Memory B cell (primary cell): ENCODE measurements around the gene MORN5.

Experiments used
- ATAC-seq: fragments of 150-1000 bp; cut with Tn5 transposase; 2 replicates; pipeline ENCODE4 v1.10.0; 2021; ENCODE audit warnings: low read depth, mild to moderate bottlenecking, moderate library complexity
- DNase-seq, 2 donors: peaks; one replicate each; pipeline ENCODE4 v3.0.0; 2022; ENCODE audit warnings: low spot score in 2 of 2
- H3K27ac Mint-ChIP-seq: one replicate; pipeline ENCODE4 v1.8.0; 2022; ENCODE audit warnings: mild to moderate bottlenecking, moderate library complexity, mixed read lengths
- H3K27me3 Mint-ChIP-seq: one replicate; pipeline ENCODE4 v1.8.0; 2022; ENCODE audit warnings: mixed read lengths
- H3K36me3 Mint-ChIP-seq: one replicate; pipeline ENCODE4 v1.8.0; 2022; ENCODE audit warnings: mild to moderate bottlenecking, mixed read lengths
- H3K4me1 Mint-ChIP-seq: one replicate; pipeline ENCODE4 v1.8.0; 2022; ENCODE audit warnings: mixed read lengths
- H3K4me3 Mint-ChIP-seq: one replicate; pipeline ENCODE4 v1.8.0; 2022; ENCODE audit warnings: mild to moderate bottlenecking, moderate library complexity, mixed read lengths
- H3K9me3 Mint-ChIP-seq: one replicate; pipeline ENCODE4 v1.8.0; 2022; ENCODE audit warnings: mixed read lengths

MORN5 gene

DNA sequence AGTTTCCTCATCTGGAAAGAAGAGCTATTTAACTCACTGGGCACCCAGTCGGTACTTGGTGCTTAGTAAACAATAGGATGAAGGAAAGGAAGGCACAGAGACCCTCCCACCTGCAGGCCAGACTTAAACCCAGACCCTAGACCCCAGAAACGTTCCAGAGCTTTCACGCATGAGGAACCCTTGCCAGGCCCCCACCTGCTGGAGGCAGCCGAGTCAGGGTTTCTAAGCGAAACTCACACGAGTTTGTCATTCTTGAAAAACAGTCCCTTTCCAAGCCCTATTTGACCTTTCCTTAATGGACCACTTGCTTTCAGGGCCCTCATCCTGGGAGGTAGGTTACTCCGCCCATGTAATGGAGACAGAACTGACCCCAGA, 30.8 kb upstream of the MORN5 start:
- H3K4me1 Mint-ChIP-seq: peaks cover 8% of the 10 kb centered on the region
- peaks cover 37% of the 10 kb centered on the region for H3K27me3 Mint-ChIP-seq
- ATAC-seq (no peak), DNase-seq (no peak)
- H3K9me3 Mint-ChIP-seq: no peaks in the 10 kb centered on the region
- no peak overlapping the region for H3K27ac Mint-ChIP-seq
- H3K36me3 Mint-ChIP-seq: peaks cover 2% of the 10 kb centered on the region
- H3K4me3 Mint-ChIP-seq: no peak overlapping the region

DNA sequence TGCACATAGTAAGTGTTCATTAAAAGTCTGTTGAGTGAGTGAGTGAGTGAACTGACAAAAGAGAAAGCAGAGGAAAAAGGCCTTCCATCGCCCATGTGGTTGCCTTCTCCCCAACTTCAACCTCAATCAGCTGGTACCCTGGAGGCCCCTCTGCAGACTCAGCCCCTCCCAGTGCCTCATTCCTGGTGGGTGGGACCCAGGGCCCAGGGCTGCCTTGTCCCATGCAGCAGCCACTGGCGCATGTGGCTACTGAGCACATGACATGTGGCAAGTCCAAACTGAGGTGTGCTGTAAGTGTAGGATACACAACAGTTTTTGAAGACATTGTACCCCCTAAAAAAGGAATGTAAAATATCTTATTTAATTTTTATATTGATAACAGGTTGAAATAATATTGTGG, 29.7 kb upstream of the MORN5 start:
- H3K27ac Mint-ChIP-seq: no peak overlapping the region

DNA sequence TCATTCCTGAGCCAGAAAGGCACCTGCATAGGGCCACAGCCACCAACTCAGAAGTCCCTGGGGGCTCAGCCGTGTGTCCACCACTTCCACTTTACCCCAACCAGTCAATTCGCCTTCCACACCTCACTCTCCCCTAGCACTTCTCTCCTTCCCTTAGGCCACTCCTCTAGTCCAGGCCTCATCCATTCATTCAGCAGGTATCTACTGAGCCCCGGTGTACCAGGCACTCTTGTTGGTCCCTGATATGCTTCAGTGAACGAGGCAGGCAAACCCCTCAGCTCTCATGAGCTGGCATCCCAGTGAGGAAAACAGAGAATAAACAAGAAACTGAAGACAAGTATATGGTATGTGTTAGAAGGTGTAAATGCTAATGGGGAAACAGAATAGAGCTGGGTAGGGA, 28.9 kb upstream of the MORN5 start:
- peaks cover 23% of the 10 kb centered on the region for H3K27me3 Mint-ChIP-seq
- no peak overlapping the region for H3K27ac Mint-ChIP-seq
- H3K36me3 Mint-ChIP-seq: peaks cover 2% of the 10 kb centered on the region
- peaks cover 4% of the 10 kb centered on the region for H3K4me1 Mint-ChIP-seq
- H3K4me3 Mint-ChIP-seq: no peak overlapping the region
- no peak for DNase-seq
- H3K9me3 Mint-ChIP-seq: no peaks in the 10 kb centered on the region
- ATAC-seq: no peak

More for the DNA sequence above, 29.7 kb upstream of the MORN5 start:
- H3K27me3 Mint-ChIP-seq: peaks cover 29% of the 10 kb centered on the region
- no peak for ATAC-seq
- H3K9me3 Mint-ChIP-seq: no peaks in the 10 kb centered on the region
- peaks cover 2% of the 10 kb centered on the region for H3K36me3 Mint-ChIP-seq
- H3K4me1 Mint-ChIP-seq: peaks cover 7% of the 10 kb centered on the region
- DNase-seq: no peak
- no peak overlapping the region for H3K4me3 Mint-ChIP-seq

DNA sequence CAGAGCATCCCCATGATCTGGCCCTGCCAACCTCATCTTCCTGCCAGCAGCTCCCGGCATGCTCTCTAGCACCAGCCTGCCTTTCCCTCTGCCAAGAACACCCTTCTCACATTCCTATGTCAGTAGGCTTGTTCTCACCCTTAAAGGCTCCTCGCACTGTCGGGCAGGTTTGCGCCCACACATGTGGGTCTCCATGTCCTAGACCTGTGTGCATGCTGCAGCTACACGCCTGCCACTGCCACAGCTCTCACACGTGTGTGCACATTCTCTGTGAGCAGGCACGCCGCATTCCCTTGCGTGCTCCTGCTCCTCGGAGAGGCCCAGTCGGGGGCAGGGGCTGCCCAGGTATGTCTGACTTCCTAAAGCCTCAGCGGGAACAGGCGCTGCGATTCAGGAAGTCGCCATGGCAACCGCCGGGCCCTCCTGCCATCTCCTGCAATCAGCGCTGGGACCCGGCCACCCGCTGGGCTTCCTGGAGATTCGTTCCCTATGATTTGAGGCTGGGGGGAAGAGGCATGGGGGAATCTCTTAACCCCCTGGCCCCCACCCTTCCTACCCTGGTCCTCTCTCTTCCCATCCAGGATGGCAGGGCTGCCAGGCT, 28.2 kb upstream of the MORN5 start:
- no peak overlapping the region for H3K4me3 Mint-ChIP-seq
- no peak for ATAC-seq

DNA sequence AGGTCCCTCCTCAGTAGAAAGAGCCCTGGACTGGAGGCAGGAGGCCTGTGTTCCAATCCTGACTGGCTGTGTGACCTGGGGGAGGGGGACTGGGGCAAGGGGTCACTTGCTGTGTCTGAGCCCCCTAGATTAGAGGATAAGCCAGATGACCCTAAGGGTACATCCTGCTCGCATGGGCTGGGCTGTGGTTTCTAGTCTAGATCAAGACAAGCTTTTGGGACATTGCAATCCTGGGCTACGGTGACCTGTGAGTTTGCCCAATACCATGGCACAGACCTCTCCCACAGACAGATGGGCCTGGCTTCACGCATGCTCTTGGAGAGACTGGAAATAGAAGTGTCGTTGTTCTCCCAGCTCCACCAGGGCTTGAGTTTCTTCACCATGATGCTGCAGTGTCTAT, 27.2 kb upstream of the MORN5 start:
- no peak overlapping the region for H3K4me3 Mint-ChIP-seq
- H3K27ac Mint-ChIP-seq: no peak overlapping the region
- peaks cover 13% of the 10 kb centered on the region for H3K27me3 Mint-ChIP-seq
- DNase-seq: no peak
- no peaks in the 10 kb centered on the region for H3K9me3 Mint-ChIP-seq
- no peaks in the 10 kb centered on the region for H3K4me1 Mint-ChIP-seq
- ATAC-seq: no peak
- H3K36me3 Mint-ChIP-seq: no peaks in the 10 kb centered on the region

More for the DNA sequence above, 28.2 kb upstream of the MORN5 start:
- no peak for DNase-seq
- H3K27me3 Mint-ChIP-seq: peaks cover 16% of the 10 kb centered on the region
- H3K4me1 Mint-ChIP-seq: peaks cover under 1% of the 10 kb centered on the region
- no peak overlapping the region for H3K27ac Mint-ChIP-seq
- no peaks in the 10 kb centered on the region for H3K36me3 Mint-ChIP-seq
- no peaks in the 10 kb centered on the region for H3K9me3 Mint-ChIP-seq

DNA sequence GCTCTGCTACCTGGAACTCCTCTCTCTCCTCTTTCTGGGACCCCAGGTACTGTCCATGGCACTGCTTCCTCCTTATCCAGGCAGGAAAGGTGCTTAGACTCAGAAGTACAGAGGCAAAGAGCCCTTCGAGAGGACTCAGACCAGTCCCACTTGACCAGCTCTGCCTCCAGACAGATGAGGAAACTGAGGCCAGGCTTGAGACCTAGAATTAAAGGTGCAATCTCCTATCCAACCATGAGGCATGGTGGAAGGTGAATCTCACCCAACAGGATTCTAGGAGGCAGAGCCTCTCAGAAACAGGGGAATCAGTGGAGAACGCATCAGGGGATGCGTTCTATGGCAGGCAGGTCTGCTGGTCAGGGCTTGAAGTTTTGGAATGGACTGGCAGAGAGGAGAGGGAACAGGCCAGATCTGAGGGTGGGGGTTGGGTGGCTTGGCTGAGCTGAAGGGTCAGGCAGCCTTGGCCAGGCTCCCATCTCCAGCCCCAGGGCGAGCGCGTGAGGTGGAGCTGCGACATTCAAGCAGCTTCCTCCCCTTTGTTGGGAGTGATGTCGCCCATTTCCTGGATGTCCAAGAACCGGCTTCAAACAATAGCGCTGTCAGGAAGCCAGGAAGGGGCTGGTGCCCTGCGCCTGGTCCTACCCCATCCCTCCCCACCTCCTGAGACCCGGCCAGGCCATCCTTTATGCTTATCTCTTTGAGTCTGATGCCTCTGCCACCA, 26.3 kb upstream of the MORN5 start:
- Mint-ChIP-seq H3K36me3 (no peaks in the 10 kb centered on the region), H3K27me3 (peaks cover 13% of the 10 kb centered on the region), H3K27ac (no peak overlapping the region), H3K9me3 (no peaks in the 10 kb centered on the region), H3K4me1 (no peaks in the 10 kb centered on the region), H3K4me3 (no peak overlapping the region)
- ATAC-seq: no peak
- no peak for DNase-seq

DNA sequence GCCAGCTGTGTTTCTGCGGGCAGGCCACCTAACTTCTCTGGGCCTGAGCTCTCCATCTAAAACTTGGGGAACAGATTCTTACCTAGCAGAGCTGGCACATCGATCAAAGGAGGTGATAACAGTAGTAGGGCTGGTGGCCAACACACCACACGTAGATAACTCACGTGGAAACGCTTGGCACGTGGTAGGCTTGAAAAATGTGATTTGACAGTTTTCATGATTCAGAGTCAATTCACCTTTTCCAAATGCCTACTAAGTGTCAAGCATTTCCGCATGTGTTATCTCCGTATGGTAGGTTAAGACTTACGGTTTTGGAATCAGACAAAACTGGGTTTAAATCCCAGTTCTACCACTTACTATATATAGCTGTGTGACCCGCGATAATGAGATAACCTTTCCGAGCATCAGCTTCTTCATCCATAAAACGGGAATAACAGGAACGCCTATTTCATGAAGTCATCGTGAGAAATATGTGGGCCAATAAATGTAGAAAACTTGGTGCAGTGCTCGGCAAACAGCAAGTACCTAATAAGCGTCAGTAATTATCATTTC, 25.6 kb upstream of the MORN5 start:
- H3K4me1 Mint-ChIP-seq: peaks cover under 1% of the 10 kb centered on the region
- H3K27ac Mint-ChIP-seq: no peak overlapping the region
- no peak overlapping the region for H3K4me3 Mint-ChIP-seq
- ATAC-seq (no peak), DNase-seq (no peak)
- H3K36me3 Mint-ChIP-seq: no peaks in the 10 kb centered on the region
- peaks cover 13% of the 10 kb centered on the region for H3K27me3 Mint-ChIP-seq
- H3K9me3 Mint-ChIP-seq: no peaks in the 10 kb centered on the region

DNA sequence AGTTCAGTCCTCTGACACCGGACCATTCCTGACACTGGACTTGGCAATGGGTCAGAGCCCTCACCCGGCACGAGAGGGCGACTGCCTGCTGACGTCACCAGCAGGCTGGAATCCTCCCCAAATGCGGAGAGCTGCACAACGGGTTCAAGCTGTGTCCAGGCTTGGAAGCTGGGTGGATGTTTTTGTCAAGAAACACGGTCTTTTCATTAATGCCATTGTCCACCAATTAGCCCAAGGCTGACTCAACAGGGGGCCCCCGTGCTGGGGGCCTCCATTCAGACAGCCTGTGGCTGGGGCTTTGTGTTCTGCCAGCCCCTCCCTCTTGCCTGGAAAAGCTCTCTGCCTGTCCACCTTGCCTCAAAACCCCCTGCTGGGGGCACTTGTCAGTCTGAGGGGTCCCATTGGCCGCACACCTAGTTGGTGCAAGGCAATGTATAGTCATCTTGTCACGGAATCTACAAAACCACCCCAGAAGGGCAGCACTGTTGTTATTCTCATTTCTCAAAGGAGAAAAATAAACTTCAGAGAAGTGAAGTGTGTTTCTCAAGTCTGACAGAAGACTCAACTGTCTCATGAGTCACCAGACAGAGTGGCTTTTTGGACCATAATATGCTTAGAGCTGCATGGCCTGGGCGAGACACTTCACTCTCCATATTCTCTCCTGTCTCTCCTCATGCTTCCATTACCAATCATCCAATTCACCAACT, 24.7 kb upstream of the MORN5 start:
- no peaks in the 10 kb centered on the region for H3K9me3 Mint-ChIP-seq
- peaks cover 2% of the 10 kb centered on the region for H3K4me1 Mint-ChIP-seq
- ATAC-seq (no peak), DNase-seq (no peak)
- H3K4me3 Mint-ChIP-seq: no peak overlapping the region
- H3K27ac Mint-ChIP-seq: no peak overlapping the region
- H3K27me3 Mint-ChIP-seq: peaks cover 10% of the 10 kb centered on the region
- H3K36me3 Mint-ChIP-seq: no peaks in the 10 kb centered on the region

DNA sequence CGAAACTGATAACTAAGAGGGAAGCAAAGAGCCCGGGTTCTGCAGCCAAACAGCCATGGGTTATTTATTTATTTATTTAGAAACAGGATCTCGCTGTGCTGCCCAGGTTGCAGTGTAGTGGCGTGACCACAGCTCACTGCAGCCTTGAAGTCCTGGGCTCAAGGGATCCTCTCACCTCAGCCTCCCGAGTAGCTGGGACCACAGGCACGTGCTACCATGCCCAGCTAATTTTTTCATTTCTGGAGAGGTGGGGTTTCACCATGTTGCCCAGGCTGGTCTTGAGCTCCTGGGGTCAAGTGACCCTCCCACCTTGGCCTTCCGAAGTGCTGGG, 24.2 kb upstream of the MORN5 start:
- no peaks in the 10 kb centered on the region for H3K9me3 Mint-ChIP-seq
- H3K4me1 Mint-ChIP-seq: peaks cover 2% of the 10 kb centered on the region
- DNase-seq (no peak), ATAC-seq (no peak)
- peaks cover 10% of the 10 kb centered on the region for H3K27me3 Mint-ChIP-seq
- no peaks in the 10 kb centered on the region for H3K36me3 Mint-ChIP-seq
- no peak overlapping the region for H3K4me3 Mint-ChIP-seq
- H3K27ac Mint-ChIP-seq: no peak overlapping the region

DNA sequence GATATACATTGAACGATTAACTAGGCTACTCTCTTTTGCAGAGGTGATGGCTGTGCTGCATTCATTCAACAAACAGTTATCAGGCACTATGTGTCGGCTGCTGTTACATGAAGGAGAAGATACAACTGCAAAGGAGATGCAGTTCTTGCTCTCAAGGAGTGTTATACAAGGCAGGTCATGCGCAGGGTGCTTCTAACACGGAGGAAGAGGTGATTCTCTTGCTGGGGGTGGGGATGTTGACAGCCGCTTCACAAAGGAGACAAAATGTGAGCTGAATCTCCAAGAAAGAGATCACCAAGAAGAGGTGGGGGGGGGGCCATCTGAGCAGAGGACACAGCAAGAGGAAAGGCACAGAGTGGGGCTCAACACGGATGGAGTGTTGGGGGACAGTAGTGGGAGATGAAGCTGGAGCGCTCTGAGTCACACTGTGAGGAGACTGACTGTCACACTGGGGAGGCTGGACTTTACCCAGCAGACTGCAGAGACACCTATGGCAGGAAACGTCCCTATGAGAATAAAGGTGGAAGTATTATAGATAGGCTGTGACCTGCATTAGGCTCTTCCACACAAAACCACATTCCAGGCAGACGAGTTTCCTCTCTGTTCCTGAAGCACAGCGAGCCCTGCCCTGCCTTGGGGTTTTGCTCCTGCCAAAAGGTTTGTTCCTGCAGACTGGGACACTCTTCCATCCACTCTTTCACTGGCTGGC, 21.0 kb upstream of the MORN5 start:
- Mint-ChIP-seq H3K4me1 (peaks cover 2% of the 10 kb centered on the region), H3K27ac (no peak overlapping the region), H3K36me3 (peaks cover 5% of the 10 kb centered on the region), H3K27me3 (no peaks in the 10 kb centered on the region), H3K9me3 (no peaks in the 10 kb centered on the region), H3K4me3 (no peak overlapping the region)
- no peak for ATAC-seq
- no peak for DNase-seq

DNA sequence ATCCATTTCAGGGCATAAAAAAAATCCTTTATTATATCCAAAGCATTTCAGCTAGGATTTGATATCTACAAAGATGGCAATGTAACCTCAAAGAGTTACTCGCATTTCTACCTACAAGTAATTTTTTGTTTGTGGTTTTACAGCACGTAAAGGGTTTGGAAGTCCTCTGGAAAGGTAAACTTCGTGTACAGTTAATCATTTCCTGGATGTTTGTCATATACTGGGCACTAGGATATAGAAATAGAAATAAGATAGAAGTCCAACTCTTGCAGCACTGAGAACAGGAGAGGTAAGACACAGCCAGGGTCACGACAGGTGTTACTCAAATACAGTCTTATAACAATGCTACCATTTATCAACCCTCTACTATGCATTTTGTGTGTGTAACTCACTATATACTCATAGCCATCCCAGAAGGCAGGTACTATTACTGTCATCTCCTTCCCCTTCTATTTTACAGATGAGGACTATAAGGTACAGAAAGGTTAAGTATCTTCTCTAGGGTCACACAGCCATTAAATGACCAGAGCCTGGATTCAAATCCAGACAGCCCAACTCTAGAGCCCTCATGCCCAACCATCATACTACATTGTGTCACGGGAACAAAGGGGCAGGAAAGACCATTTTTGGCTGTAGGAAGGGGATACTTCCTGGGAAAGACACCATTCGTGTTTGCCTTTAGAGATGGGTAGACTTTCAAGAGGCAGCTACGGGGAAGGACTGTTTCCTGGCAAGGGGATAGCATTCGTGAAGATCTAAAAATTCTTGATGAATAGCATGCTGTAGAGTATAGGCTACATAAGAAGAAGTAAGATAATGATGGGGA, 19.1 kb upstream of the MORN5 start:
- Mint-ChIP-seq H3K36me3 (peaks cover 19% of the 10 kb centered on the region), H3K4me1 (peaks cover 2% of the 10 kb centered on the region), H3K27me3 (no peaks in the 10 kb centered on the region), H3K9me3 (no peaks in the 10 kb centered on the region), H3K27ac (no peak overlapping the region), H3K4me3 (no peak overlapping the region)
- no peak for DNase-seq
- ATAC-seq: no peak

DNA sequence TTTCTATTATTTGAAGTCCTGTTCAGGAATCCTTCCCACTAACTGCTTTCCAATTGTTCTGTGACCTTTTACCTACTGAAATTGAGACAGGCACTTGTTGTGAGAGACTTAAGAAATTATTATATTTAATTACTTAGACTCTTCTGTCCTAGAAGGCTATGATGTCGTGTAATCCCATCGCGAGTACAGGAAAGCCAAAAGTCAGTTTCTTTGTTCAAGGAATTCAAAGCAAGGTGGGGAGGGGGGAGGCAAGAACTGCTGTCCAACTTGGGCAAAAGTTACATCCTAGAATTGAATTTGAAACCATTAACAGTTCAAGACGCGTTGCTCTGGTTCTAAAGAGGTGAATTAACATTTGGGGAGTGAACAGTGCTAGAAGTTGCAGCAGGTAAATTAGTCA, 18.0 kb upstream of the MORN5 start:
- Mint-ChIP-seq H3K27ac (no peak overlapping the region), H3K4me1 (peaks cover 2% of the 10 kb centered on the region), H3K27me3 (no peaks in the 10 kb centered on the region), H3K36me3 (peaks cover 22% of the 10 kb centered on the region), H3K9me3 (no peaks in the 10 kb centered on the region), H3K4me3 (no peak overlapping the region)
- ATAC-seq (no peak), DNase-seq (no peak)

DNA sequence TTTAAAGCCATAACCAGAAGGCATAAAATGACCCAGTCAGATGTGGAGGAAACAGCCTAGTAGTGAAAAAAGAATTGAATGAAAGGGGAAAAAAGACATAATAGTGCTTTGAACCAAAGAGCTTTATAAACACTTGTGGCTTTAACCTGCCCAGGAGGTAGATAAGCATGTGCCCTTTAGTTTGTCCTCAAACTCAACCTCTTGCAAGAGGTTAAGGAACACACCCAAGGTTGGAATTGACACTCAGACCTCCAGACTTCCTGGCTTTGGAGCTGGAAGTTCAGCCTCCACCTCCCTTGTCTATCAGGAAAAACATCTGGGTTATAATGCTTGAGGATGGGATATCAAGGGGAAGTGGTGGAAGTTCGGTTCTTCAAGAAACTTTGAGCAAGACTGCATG, 16.4 kb upstream of the MORN5 start:
- no peak for ATAC-seq
- no peak overlapping the region for H3K4me3 Mint-ChIP-seq
- no peak for DNase-seq
- no peak overlapping the region for H3K27ac Mint-ChIP-seq
- peaks cover 26% of the 10 kb centered on the region for H3K36me3 Mint-ChIP-seq
- no peaks in the 10 kb centered on the region for H3K9me3 Mint-ChIP-seq
- peaks cover 2% of the 10 kb centered on the region for H3K4me1 Mint-ChIP-seq
- no peaks in the 10 kb centered on the region for H3K27me3 Mint-ChIP-seq
